Smooth muscle cell (in vitro differentiated cells): ENCODE measurements around the gene PANK4. TPM values are rescaled to one million over a fixed set of nuclear protein-coding genes. Genes with fewer than 3 reads are reported as not detected.

Experiments
- DNase-seq: peaks from one replicate; lab custom pipeline; 2025; ENCODE audit not compliant: unreplicated experiment; lab: John Stamatoyannopoulos, UW
- H2AFZ ChIP-seq: fragments of 200-600 bp; sonication (generic); 2 replicates; pipeline ENCODE4 v1.6.0; 2016; ENCODE audit warnings: antibody characterized with exemption, low read depth, mild to moderate bottlenecking
- H3F3A ChIP-seq: fragments of 200-600 bp; sonication (generic); 2 replicates; pipeline ENCODE4 v1.6.0; 2017; ENCODE audit warnings: antibody characterized with exemption, low read depth
- H3K27ac ChIP-seq: fragments of 200-600 bp; sonication (generic); 2 replicates; pipeline ENCODE4 v1.5.1; 2016; ENCODE audit warnings: low read depth, mild to moderate bottlenecking
- H3K27me3 ChIP-seq: fragments of 200-600 bp; sonication (generic); 2 replicates; pipeline ENCODE4 v1.6.1; 2016; ENCODE audit warnings: low read depth, mild to moderate bottlenecking
- H3K36me3 ChIP-seq: fragments of 200-600 bp; sonication (generic); 2 replicates; pipeline ENCODE4 v1.5.1; 2016; ENCODE audit warnings: low read depth
- H3K4me1 ChIP-seq: fragments of 200-600 bp; sonication (generic); 2 replicates; pipeline ENCODE4 v1.5.1; 2016; ENCODE audit warnings: low read depth
- H3K4me2 ChIP-seq: fragments of 200-600 bp; sonication (generic); 2 replicates; pipeline ENCODE4 v1.6.0; 2016; ENCODE audit warnings: mild to moderate bottlenecking
- H3K4me3 ChIP-seq: fragments of 200-600 bp; sonication (generic); 2 replicates; pipeline ENCODE4 v1.5.1; 2016; ENCODE audit warnings: mild to moderate bottlenecking
- H3K79me2 ChIP-seq: fragments of 200-600 bp; sonication (generic); 2 replicates; pipeline ENCODE4 v1.6.0; 2016; ENCODE audit warnings: low read depth, mild to moderate bottlenecking
- H3K9ac ChIP-seq: fragments of 200-600 bp; sonication (generic); 2 replicates; pipeline ENCODE4 v1.6.0; 2016; ENCODE audit warnings: low read depth
- H3K9me3 ChIP-seq: fragments of 200-600 bp; sonication (generic); replicated peaks from 2 replicates; pipeline ENCODE4 v1.5.1; 2016; ENCODE audit warnings: low read depth
- H4K20me1 ChIP-seq: fragments of 200-600 bp; sonication (generic); 2 replicates; pipeline ENCODE4 v1.6.0; 2016; ENCODE audit warnings: low read depth
- WGBS: methylation state at CpG from one replicate; pipeline ENCODE4 v1.1.7; 2016; ENCODE audit warnings: low lambda C conversion rate; 5-methylcytosine and 5-hydroxymethylcytosine counted together
- polyA plus RNA-seq: library from polyadenylated mRNA; unstranded; fragments of >200 nt; fragmentation: Nextera tagmentation; extraction: Ambion mirVana; gene quantifications from 2 replicates; pipeline ENCODE4 v1.2.1, GENCODE V29; 2016
- total RNA-seq: library from RNA; depleted of rRNA; stranded (reverse); fragments of >200 nt; gene quantifications from 2 replicates; pipeline ENCODE4 v1.2.3, GENCODE V29; 2014
- TF ChIP-seq, protein P1 (sequence below): fragments of 200-600 bp; sonication (generic); IDR thresholded peaks from 2 replicates; pipeline ENCODE4 v1.5.1; 2017; ENCODE audit warnings: borderline replicate concordance, mild to moderate bottlenecking, antibody characterized with exemption; ENCODE audit not compliant: insufficient read depth, poor library complexity, severe bottlenecking

PANK4 gene
- total and polyA plus RNA-seq, 2 experiments from 2014 or later: 28.4 to 28.7 TPM

DNA sequence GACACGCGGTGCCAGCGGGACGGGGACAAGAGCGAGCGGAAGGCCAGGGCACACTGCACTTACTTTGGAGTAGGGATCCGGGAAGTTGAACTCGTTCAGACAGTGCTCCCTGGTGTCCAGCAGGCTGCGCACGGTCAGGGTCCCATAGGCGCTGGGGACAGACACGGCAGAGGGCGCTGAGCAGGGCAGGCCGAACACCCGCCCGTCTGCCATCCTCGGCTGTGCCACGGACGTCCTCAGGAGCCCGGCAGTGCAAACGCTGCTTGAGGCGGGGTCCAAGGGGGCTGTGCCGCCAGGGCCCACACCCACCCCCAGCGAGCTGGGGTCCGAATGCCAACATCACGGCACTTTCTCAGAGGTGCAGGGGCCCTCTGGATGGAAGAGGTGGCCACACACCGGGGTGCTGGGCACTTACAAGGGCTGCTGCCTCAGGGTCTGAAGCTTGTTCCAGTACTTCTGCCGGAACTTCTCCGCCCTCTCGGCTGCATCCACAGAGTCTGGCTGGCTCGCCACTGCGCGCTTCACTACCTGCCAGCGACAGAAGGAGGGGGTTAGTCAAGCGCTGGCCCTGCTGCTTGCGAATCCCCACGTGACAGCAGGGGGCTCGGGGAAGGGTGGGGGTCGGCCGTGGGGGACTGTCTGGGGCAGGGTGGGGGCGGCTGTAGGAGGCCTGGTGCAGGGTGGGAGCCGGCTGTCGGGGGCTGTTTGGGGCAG is 12.3 kb downstream of the PANK4 start:
- no peaks in the 10 kb centered on the region for H3K4me1 ChIP-seq
- WGBS: 97% methylated on average over 37 of the region's 43 CpGs
- H3K79me2 ChIP-seq: no peaks in the 10 kb centered on the region
- no peak overlapping the region for H3K9ac ChIP-seq
- H4K20me1 ChIP-seq: peaks cover 34% of the 10 kb centered on the region
- no peaks in the 10 kb centered on the region for H3K36me3 ChIP-seq
- no peak overlapping the region for H3K27ac ChIP-seq
- H3K4me3 ChIP-seq: no peak overlapping the region
- H3K4me2 ChIP-seq: no peak overlapping the region
- H2AFZ ChIP-seq: no peak overlapping the region
- no peak for DNase-seq
- H3K27me3 ChIP-seq: no peaks in the 10 kb centered on the region
- no peaks in the 10 kb centered on the region for H3K9me3 ChIP-seq
- TF ChIP-seq, protein P1, sequence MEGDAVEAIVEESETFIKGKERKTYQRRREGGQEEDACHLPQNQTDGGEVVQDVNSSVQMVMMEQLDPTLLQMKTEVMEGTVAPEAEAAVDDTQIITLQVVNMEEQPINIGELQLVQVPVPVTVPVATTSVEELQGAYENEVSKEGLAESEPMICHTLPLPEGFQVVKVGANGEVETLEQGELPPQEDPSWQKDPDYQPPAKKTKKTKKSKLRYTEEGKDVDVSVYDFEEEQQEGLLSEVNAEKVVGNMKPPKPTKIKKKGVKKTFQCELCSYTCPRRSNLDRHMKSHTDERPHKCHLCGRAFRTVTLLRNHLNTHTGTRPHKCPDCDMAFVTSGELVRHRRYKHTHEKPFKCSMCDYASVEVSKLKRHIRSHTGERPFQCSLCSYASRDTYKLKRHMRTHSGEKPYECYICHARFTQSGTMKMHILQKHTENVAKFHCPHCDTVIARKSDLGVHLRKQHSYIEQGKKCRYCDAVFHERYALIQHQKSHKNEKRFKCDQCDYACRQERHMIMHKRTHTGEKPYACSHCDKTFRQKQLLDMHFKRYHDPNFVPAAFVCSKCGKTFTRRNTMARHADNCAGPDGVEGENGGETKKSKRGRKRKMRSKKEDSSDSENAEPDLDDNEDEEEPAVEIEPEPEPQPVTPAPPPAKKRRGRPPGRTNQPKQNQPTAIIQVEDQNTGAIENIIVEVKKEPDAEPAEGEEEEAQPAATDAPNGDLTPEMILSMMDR: no peak
- H3F3A ChIP-seq: no peaks in the 10 kb centered on the region

DNA sequence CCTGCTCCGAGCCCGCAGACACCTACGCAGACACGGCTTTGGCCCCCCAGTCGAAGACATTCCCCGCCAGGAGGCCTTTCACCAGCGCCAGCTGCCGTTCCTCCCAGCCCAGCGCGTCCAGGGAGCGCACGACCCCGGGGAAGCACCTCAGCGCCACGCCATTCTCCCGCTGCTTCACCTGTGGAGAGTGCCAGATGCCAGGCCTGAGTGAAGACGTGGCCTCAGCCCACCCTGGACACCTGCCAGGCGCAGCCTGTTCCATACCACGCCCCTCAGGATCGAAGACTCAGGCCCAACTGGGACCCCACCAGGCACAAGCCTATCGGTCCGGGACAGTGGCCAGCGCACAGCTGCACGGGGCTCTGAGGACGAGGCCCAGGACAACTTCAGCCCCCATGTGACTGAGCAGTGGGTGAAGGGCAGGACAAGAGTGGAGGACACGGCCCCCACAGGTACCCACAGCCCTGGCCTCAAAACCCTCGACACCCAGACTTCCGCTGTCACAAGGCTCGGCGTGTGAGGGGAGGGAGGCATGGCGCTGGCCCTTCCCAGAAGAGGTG is 13.5 kb downstream of the PANK4 start:
- 97% methylated on average over 30 of the region's 31 CpGs for WGBS
- no peaks in the 10 kb centered on the region for H3K79me2 ChIP-seq

DNA sequence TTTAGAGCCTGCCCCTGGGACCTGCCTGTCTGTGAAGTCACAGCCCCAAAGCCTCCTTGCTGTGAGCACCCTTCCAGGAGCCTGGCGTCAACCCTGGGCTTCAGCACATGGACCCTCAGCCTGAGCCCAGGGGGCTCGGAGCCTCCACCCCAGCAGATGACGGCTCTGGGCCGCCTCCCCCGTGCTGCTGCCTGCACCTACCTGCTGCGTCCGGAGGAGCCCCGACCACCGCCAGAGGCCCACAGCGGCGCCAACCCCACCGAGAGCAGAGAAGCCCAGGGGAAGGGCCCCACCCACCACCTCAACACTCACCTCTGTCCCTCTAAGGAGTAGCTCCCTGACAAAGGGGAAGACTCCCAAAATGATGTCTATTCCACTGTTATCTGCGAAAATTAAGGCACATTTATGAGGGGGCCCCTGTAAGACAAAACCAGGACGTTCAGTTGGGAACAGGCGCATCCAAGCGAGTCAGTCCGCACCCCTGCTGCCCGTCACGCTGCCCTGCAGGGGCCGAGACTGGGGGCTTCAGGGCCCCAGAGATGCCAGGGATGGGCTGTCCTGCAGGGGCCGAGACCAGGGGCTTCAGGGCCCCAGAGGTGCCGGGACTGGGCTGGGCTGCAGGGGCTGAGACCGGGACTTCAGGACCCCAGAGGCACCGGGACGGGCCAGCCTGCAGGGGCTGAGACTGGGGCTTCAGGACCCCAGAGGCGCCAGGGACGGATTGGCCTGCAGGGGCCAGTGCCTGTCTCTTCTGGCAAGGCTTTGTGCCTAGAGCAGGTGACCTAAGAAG is 15.8 kb downstream of the PANK4 start:
- TF ChIP-seq, protein P1: no peak
- DNase-seq: no peak
- no peaks in the 10 kb centered on the region for H3K36me3 ChIP-seq
- H3K27me3 ChIP-seq: no peaks in the 10 kb centered on the region
- no peak overlapping the region for H3K27ac ChIP-seq
- H4K20me1 ChIP-seq: peaks cover 46% of the 10 kb centered on the region
- H3K4me3 ChIP-seq: no peak overlapping the region
- H3F3A ChIP-seq: no peaks in the 10 kb centered on the region
- H2AFZ ChIP-seq: no peak overlapping the region
- no peaks in the 10 kb centered on the region for H3K4me1 ChIP-seq
- no peak overlapping the region for H3K4me2 ChIP-seq
- no peaks in the 10 kb centered on the region for H3K9me3 ChIP-seq
- H3K9ac ChIP-seq: no peak overlapping the region
- no peaks in the 10 kb centered on the region for H3K79me2 ChIP-seq
- 94% methylated on average over 26 of the region's 27 CpGs for WGBS

More for the DNA sequence above, 13.5 kb downstream of the PANK4 start:
- no peaks in the 10 kb centered on the region for H3K36me3 ChIP-seq
- DNase-seq: no peak
- H3K9me3 ChIP-seq: no peaks in the 10 kb centered on the region
- peaks cover 43% of the 10 kb centered on the region for H4K20me1 ChIP-seq
- TF ChIP-seq, protein P1: no peak
- no peak overlapping the region for H2AFZ ChIP-seq
- H3F3A ChIP-seq: no peaks in the 10 kb centered on the region
- H3K4me1 ChIP-seq: no peaks in the 10 kb centered on the region
- no peak overlapping the region for H3K4me3 ChIP-seq
- no peak overlapping the region for H3K4me2 ChIP-seq
- no peak overlapping the region for H3K27ac ChIP-seq
- H3K9ac ChIP-seq: no peak overlapping the region
- no peaks in the 10 kb centered on the region for H3K27me3 ChIP-seq
